ENCODE results near the gene SLC25A44.
"Not testable (repeated sequence)": the region's sequence is repeated elsewhere in the genome, so short reads cannot be mapped to it uniquely, and the experiment has no call there.

The SLC25A44 gene

GRCh38 chr1:156177919-156178654, 15.8 kb upstream of the SLC25A44 start:
- no peak for TF ChIP-seq CTCF (IDR thresholded peaks at IDR 0.05; ENCODE audit: low read depth, low read length, missing control alignments)
- DNase-seq (ENCODE audit: low read depth) = no peak
- H3K4me3 ChIP-seq (ENCODE audit: low read depth, low read length) = no peak overlapping the region

- no peak overlapping the region for H3K4me3 ChIP-seq (ENCODE audit: low read depth, low read length)
- DNase-seq (ENCODE audit: low read depth) = no peak
- TF ChIP-seq CTCF (IDR thresholded peaks at IDR 0.05; ENCODE audit: low read depth, low read length, missing control alignments) = no peak
Observed at GRCh38 chr1:156180471-156180870, 13.4 kb upstream of the SLC25A44 start.

- DNase-seq (ENCODE audit: low read depth); H3K4me3 ChIP-seq (ENCODE audit: low read depth, low read length): not testable (repeated sequence)
Observed at GRCh38 chr1:156181391-156181924, 12.4 kb upstream of the SLC25A44 start.

DNA sequence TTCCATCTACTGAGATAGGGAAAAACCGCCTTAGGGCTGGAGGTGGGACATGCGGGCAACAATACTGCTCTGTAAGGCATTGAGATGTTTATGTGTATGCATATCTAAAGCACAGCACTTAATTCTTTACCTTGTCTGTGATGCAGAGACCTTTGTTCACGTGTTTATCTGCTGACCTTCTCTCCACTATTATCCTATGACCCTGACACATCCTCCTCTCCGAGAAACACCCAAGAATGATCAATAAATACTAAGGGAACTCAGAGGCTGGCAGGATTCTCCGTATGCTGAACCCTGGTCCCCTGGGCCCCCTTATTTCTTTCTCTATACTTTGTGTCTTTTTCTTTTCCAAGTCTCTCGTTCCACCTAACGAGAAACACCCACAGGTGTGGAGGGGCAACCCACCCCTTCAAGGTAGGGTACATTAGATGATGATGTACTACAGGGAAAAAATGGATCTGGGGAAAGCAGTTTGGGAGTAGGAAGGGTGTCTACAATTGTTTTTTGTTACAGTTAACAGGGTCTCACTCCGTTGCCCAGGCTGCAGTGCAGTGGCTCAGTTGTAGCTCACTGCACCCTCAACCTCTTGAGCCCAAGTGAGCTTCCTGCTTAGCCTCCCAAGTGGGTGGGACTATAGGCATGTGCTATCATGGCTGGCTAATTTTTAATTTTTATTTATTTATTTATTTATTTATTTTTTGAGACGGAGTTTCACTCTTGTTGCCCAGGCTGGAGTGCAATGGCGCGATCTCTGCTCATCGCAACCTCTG, 11.7 kb upstream of the SLC25A44 start:
- not testable (repeated sequence) for DNase-seq (ENCODE audit: low read depth); H3K4me3 ChIP-seq (ENCODE audit: low read depth, low read length)

GRCh38 chr1:156186347-156187177, 7.3 kb upstream of the SLC25A44 start:
- not testable (repeated sequence) for H3K4me3 ChIP-seq (ENCODE audit: low read depth, low read length)

GRCh38 chr1:156190265-156190664, 3.6 kb upstream of the SLC25A44 start:
- H3K4me3 ChIP-seq (ENCODE audit: low read depth, low read length); DNase-seq (ENCODE audit: low read depth): not testable (repeated sequence)

More at GRCh38 chr1:156186347-156187177, 7.3 kb upstream of the SLC25A44 start:
- DNase-seq (ENCODE audit: low read depth) = not testable (repeated sequence)

DNA sequence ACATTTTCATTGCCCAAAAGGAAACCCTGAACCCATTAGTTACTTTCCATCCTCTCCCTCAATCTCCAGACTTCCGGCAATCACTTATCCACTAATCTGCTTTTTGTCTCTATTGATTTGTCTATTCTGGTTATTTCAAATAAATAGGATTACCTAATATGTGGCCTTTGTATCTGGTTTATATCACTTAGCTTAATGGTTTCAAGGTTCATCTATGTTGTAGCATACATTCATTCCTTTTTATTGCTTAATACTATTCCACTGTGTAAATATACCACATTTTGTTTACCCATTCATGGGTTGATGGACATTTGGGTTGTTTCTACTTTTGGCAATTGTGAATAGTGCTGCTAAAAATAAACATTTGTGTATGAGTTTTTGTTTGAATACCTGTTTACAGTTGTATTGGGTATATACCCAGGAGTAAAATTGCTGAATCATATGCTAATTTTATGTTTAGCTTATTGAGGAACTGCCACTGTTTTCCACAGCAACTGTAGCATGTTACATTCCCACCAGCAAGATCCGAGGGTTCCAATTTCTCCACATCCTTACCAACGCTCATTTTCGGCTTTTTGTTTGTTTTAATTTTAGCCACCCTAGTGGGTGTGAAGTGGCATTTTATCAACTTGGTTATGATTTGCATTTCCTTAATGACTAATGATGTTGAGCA, 2.5 kb upstream of the SLC25A44 start:
- DNase-seq (ENCODE audit: low read depth) = no peak
- no peak overlapping the region for H3K4me3 ChIP-seq (ENCODE audit: low read depth, low read length)
- TF ChIP-seq CTCF (IDR thresholded peaks at IDR 0.05; ENCODE audit: low read depth, low read length, missing control alignments) = no peak

GRCh38 chr1:156193208-156193487, 756 bp upstream of the SLC25A44 start:
- H3K4me3 ChIP-seq (ENCODE audit: low read depth, low read length) = peak overlapping the region; percentile 59
- DNase-seq (ENCODE audit: low read depth) = no peak
- no peak for TF ChIP-seq CTCF (IDR thresholded peaks at IDR 0.05; ENCODE audit: low read depth, low read length, missing control alignments)
